Kidney capillary endothelial cell (primary cell): ENCODE measurements around the gene RXRB.

Source experiments
- DNase-seq: peaks from one replicate; pipeline ENCODE4 v3.0.0-alpha.2; 2018; ENCODE audit warnings: low spot score

RXRB gene

DNA sequence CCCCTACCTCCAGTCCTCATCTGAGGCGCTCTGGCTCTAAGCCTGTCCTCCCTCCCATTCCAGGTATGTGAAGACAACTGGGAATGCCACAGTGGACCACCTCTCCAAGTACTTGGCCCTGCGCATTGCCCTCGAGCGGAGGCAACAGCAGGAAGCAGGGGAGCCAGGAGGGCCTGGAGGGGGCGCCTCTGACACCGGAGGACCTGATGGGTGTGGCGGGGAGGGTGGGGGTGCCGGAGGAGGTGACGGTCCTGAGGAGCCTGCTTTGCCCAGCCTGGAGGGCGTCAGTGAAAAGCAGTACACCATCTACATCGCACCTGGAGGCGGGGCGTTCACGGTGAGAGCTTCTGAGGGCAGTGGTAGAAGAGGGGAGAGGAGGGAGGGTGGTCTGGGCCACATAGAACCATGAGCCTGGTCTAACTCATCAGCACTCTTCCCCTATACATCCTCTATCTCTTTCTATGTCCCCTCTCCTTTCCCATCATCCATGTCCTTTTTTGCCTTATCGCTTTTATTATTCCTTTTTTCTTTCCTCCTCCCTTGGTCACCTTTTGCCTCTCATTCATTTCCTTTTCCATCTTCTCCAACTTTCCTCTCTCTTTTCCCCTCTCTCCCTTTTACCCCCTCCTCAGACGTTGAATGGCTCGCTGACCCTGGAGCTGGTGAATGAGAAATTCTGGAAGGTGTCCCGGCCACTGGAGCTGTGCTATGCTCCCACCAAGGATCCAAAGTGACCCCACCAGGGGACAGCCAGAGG lies 11.4 kb upstream of the RXRB start:
- no peak for DNase-seq

GRCh38 chr6:33211136-33211535 lies 10.7 kb upstream of the RXRB start:
- no peak for DNase-seq

DNA sequence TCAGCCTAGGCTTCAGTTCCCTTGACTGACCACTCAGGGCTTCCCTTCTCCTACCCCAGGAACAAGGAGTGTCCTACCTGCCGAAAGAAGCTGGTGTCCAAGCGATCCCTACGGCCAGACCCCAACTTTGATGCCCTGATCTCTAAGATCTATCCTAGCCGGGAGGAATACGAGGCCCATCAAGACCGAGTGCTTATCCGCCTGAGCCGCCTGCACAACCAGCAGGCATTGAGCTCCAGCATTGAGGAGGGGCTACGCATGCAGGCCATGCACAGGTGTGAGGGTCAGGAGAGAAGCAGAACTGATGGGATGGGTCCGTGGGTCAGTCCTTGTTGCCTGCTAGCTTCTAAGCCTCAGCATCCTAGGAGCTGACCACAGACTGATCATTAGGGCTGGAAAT lies 9.4 kb upstream of the RXRB start:
- DNase-seq = no peak

DNA sequence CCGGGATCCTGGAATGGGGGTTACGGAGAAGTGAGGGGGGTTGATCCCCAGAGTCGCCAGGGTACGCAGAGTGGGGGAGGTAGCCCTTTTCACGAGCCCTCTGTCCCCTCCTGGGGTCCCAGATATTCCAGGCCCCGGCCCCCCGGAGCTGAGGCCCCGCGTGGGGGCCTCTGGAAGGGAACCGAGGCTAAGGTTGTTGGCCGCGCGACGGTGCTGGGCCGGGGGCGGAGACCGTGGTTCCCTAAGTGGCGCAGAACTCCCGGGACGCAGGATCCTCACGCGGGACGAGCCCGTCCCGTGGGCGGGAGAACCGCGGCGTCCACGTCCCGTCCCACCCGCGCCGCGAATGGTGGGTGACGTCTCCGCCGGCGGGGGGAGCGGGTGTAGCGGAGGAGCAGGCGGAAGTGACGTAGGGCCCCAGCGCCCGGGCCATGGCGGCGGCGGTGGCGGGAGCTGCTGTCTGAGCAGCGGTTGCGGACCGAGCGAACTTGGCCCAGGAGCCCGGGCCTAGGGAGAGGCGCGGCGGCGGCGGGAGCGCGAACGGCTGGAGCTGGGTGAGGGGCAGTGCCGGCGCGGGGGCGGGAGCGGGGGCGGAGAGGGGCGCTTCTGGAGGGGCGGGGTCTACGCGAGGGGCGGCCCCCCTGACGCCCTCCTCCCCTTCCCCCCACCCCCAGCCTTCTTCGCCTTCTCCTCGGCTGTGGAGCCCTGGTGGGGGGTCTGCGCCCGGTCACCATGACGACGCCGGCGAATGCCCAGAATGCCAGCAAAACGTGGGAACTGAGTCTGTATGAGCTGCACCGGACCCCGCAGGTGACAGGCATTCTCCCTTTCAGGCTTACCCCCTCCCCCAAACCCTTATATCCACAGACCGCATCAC lies 7.9 kb upstream of the RXRB start, which contains the start of gene RING1:
TSS of gene RING1 (plus strand) at position 410 of the 877 bp plus-strand sequence. CDS start at position 733, 323 bp downstream.
- peak; percentile 60 for DNase-seq

GRCh38 chr6:33207552-33208090 lies 7.2 kb upstream of the RXRB start:
- DNase-seq = no peak

DNA sequence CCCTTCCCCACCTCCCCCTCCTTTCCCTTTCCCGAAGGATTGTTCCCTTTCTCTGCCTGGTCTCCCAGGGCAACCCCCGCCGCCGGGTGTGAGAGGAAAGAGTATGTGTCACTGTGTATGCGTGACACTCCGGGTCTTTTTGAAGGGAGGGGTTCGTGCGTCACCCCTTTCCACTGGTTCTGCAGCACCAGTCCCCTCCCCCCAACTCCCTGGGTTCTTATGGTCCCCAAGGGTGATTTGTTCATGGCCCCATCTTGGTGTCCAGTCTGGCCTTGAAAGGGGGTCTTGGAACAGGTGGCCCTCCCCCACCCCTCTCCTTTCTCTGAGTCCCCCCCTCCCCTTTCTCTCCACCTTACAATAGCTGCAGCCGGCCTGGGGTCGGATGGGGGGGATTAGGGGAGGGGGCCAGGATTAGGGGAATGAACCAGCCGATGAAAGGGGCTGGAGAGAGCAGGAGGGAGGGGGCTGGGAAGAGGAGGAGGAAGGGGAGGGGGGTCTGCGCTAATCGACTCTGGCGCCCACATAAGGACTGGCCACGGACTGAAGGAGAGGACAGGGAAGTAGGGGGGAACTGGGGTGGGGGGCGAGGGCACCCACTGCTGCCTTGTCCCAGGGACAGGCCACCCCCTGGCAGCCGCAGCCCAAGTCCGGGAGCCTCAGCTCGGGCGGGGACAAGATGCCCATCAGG lies 6.5 kb upstream of the RXRB start:
- peak; percentile 81 for DNase-seq

DNA sequence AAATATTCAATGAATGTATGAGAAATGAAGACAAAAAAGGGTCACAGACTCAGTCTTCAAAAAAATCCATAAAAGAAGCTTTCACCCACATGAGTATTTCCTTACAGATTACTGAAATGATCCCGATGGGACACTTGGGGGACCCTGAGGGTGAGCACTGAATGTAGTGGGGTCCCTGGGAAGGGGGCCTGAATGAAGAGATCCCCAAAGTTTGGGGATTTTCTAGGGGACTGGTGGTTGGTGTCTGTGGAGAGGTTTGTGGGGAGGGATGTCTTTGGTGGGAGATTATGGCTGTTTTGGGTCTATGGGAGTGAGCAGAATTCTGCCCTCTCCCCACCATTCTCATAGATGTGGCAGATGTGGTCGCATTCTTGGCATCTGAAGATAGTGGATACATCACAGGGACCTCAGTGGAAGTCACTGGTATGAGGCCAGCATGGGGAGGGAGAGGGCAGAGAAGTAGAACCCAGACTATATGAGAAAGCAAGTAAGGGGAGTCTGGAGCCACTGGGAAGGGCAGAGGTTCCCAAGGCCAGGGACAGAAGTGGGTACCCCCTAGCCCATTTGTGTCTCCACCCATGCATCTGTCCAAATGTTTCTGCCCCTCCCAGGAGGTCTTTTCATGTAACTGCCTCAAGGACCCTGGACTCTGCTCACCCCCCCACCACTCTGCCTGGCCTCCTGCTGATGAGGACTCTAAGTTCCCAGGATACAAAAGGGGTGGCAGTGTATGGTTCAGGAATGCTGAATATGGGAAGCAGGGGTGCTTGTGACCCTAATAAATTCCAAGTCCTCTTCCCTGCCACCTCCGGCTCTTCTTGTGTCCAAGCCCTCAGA lies 5.8 kb upstream of the RXRB start:
- no peak for DNase-seq

- DNase-seq = peak; percentile 57
Measured at GRCh38 chr6:33205191-33206026, 4.9 kb upstream of the RXRB start.

GRCh38 chr6:33204415-33205190 lies 4.1 kb upstream of the RXRB start, which contains the start of gene HSD17B8:
Gene HSD17B8, plus strand, starts transcription at chr6:33204655. Its CDS starts 14 bp downstream, at chr6:33204669.
- DNase-seq = peak; percentile 84

DNA sequence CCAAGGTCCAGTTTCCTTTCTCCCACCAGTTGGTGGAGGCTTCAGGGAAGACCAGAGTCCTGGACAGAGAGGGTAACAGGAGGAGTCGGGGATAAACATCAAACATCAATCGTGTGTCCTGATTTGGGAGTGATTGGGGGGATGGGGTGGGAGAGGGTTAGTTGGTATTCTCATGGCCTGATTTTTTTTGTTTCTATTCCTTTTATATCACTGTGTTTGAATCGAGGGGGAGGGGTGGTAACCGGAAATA lies 3.6 kb upstream of the RXRB start:
- no peak for DNase-seq

DNA sequence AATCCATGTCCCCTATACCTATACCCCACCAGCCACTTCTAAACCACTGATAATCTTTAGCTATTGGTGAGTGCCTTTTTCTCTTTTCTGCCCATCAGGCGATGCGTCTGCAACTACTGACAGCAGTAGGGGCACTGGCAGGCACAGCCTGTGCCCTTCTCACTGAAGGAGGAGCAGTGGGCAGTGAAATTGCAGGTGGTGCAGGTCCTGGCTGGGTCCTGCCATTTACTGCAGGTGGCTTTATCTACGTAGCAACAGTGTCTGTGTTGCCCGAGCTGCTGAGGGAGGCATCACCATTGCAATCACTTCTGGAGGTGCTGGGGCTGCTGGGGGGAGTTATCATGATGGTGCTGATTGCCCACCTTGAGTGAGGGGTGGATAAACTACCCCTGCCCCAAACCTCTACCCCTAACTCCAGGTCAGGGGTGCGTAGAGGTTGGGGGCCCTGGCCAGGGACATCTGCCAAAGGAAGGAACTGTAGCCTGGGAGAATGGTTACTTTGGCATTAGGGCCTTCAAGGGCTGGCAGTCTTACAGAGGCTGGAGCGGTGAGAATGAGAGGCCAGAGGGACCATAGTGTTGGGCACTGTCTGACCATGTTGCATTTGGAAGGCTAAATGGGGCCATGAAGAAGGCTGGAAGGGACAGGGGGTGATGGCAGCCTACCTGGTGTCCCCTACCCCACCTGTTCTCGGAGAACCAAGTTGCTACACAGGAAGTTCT lies 3.1 kb upstream of the RXRB start:
- no peak for DNase-seq

- no peak for DNase-seq
Measured at GRCh38 chr6:33202799-33203198, 2.3 kb upstream of the RXRB start.

GRCh38 chr6:33201935-33202334 lies 1.5 kb upstream of the RXRB start:
- no peak for DNase-seq

DNA sequence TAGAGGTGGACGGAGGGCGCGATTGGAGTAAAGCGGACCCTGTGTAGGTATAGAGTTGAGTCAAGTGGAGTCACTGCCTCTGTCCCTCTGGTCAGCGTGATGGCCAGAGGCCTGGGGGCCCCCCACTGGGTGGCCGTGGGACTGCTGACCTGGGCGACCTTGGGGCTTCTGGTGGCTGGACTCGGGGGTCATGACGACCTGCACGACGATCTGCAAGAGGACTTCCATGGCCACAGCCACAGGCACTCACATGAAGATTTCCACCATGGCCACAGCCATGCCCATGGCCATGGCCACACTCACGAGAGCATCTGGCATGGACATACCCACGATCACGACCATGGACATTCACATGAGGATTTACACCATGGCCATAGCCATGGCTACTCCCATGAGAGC lies 681 bp upstream of the RXRB start:
- no peak for DNase-seq

DNA sequence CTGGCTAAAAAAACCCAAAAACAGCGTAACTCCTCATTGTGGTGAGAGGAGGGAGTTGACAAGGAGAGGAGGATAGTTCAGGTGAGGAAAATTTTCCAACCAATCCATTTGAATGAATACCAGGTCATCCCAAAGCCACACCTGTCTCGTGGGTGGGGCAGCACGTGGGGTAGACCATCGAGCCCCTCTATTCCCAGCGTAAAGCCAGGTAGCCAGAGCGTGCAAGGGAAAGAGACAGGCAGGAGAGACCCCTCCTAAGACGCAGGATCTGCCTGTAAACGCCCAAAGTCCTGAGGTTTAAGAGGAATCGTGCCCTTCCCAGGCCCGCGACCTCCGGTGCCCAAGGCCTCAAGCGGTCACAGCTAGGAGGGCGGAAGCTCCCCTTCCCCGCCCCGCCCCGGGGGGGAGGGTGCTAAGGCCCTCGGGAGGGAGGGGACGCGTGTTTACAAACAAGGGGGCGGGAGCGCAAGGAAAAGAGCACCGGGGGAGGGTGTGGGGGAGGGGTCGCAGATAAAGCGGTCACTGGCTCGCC lies 712 bp downstream of the RXRB start:
- DNase-seq = peak; percentile 43

- DNase-seq = no peak
Measured at GRCh38 chr6:33198853-33199436, 1.5 kb downstream of the RXRB start.

DNA sequence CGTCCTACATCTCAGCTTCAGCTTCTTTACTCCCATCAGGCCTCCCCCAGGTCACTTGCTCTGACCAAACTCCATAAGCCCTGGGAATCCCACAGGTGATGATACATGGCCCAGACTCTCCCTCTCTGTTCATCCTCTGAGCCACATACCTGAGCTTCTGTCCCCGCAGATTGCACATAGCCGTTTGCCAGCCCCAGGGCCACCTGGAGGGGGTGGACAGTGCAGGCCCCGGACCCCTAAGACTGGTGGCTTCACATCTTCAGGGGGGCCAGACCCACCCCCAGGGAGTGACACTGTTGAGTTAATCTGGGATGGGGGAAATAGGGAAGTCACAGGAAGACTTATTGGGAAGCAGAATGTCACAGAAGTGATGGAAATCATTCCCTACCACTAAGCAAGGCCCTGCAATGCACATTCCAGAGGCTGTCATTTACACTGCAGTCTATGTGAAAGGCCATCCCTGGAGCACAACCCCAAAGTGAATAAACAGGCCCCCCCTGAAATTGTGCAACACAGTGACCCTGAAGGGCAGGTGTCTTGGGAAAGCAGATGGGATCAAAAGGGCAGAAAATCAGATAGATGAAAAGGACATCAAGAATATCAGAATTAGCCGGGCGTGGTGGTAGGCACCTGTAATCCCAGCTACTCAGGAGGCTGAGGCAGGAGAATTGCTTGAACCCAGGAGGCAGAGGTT lies 2.2 kb downstream of the RXRB start:
- DNase-seq = no peak
